Transverse colon (tissue), 3 donors: ENCODE data around the gene PDE10A.

Experiments used
- CTCF ChIP-seq, 5 experiments: fragments of 200-600 bp in 3 of 5; fragments of 450-650 bp in 2 of 5; sonication (generic) in 3 of 5; IDR thresholded peaks; 1 replicate in 2 of 5; 2 replicates in 3 of 5; pipeline ENCODE4 v1.5.1; 2016 to 2017; ENCODE audit warnings: antibody characterized with exemption in 5 of 5, inconsistent platforms in 3 of 5, mild to moderate bottlenecking in 2 of 5, moderate library complexity in 1 of 5
- EP300 ChIP-seq: sonication (generic); formaldehyde crosslinking; IDR thresholded peaks from one replicate; pipeline ENCODE4 v1.6.1; 2017; ENCODE audit warnings: antibody characterized with exemption, low read depth
- POLR2A ChIP-seq: fragments of 450-650 bp; IDR thresholded peaks from one replicate; pipeline ENCODE4 v1.6.1; 2016; ENCODE audit warnings: antibody characterized with exemption, mild to moderate bottlenecking, moderate library complexity

DNA sequence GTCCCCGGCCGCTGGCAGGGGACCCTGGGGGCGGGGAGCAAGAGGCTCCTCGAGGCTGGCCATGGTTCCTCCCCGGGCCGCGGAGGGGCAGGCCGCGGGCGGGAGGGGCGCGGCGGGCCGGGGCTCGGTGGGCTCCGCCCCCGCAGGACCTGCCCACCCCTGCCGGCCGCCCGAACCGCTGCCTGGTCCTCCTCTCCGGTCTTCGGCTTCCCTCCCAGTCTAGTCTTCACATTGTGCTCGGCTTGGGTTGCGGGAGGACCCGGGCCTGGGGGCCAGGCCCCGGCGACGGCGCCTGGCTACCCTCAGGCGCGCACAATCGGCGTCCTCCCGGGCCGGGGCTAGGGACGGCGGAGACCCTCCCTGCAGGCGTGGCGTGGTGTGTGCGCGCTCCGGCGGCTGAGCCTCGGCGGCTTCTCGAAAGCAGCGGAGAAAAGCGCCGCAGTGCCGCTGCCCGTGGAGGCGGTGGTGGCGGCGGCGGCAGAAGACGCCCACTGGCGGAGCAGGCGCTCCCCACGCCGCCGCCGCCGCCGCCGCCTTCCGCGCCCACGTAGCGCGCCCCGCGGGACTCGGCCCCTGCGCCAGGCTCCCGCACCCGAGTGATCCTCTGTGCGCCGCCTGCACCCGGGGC is at the start of gene PDE10A:
- TF ChIP-seq CTCF (IDR thresholded peaks at IDR 0.05): no peak
- TF ChIP-seq POLR2A: no peak
- no peak for TF ChIP-seq EP300
